IPS-18a (cell line): ENCODE measurements around the gene IFT22.

Experiments
- H3K27ac ChIP-seq: one replicate; pipeline ENCODE4 v1.5.1; 2013; ENCODE audit warnings: low read length
- H3K27me3 ChIP-seq: one replicate; pipeline ENCODE4 v1.6.1; 2013; ENCODE audit warnings: mild to moderate bottlenecking, low read length; ENCODE audit not compliant: control insufficient read depth, insufficient read depth
- H3K36me3 ChIP-seq: one replicate; pipeline ENCODE4 v1.6.1; 2013; ENCODE audit warnings: low read depth, low read length; ENCODE audit not compliant: control insufficient read depth
- H3K4me1 ChIP-seq: one replicate; pipeline ENCODE4 v1.6.1; 2013; ENCODE audit warnings: low read depth, low read length; ENCODE audit not compliant: control insufficient read depth
- H3K4me3 ChIP-seq: one replicate; pipeline ENCODE4 v1.5.1; 2013; ENCODE audit warnings: low read length
- H3K9ac ChIP-seq: one replicate; pipeline ENCODE4 v1.6.1; 2013; ENCODE audit warnings: mild to moderate bottlenecking, low read length, moderate library complexity
- H3K9me3 ChIP-seq: one replicate; pipeline ENCODE4 v1.6.1; 2013; ENCODE audit warnings: low read depth, low read length; ENCODE audit not compliant: control insufficient read depth

IFT22 gene

DNA sequence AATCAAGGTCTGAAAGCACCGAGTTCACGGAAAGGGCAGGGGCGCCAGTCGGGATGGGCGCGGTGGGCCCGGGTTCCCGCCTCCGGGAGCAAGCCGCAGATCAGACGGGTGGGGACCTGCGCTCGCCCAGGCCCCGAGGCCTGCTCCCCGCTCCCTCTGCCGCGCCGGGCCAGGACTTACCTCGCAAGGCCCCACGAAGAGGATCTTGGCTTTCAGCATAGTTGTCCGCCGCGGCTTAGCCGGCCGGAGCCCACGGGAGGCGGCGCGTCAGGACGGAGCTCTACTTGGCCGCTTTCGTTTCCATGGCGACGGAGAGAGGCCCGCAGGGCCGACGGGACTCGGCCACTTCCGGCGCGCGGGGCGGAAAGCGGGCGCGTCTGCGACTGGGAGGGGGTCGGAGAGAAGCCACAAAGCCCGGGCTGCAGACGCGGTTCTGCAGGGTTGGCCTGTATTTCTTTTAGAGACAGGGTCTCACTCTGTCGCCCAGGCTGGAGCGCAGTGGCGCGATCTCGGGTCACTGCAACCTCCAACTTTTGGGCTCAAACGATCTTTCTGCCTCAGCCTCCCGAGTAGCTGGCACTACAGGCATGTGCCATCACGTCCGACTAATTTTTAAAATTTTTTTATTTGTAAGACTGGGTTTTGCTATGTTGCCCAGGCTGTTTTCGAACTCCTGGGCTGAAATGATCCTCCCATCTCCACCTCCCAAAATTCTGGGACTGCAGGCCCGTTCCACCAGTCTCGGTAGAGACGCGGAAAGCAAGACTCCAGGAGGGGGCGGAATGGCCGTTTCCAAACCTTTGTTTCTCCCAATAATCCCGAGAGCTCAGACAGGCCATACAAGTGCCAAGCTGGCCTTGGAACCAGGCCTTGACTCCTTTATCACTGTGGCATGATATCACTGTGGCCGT lies at the start of gene IFT22:
Gene IFT22, minus strand, starts transcription at position 322 of the 911 bp plus-strand sequence. Its CDS starts 103 bp downstream, at position 219.
- Histone ChIP-seq H3K9me3 (no peaks in the 10 kb centered on the region), H3K36me3 (no peaks in the 10 kb centered on the region), H3K27me3 (no peaks in the 10 kb centered on the region), H3K4me3 (peak within 1 kb of the TSS; percentile 88), H3K9ac (peak within 1 kb of the TSS; percentile 95), H3K27ac (peak within 1 kb of the TSS; percentile 84), H3K4me1 (peaks cover 9% of the 10 kb centered on the region)

DNA sequence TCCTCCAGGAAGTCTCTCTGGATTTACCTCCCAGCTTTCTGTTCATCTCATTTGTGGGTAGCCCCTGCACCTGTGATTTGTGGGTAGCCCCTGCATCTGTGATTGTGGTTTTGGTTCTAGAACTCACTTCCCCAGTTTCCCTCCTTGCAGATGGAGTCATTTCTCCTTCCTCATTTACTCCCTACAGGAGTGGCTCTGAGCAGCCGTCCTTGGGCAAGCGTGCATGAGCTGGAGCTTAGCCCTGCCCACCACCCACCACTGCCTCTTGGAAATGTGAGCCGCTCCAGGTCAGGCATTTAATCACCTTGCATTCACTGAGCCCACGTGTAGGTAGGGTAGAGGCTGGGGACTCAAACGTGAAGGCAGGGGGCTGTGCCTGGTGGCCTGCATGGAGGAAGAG lies 49.2 kb upstream of the IFT22 start:
- H3K27ac ChIP-seq, result no peak overlapping the region
- no peaks in the 10 kb centered on the region for H3K36me3 ChIP-seq
- no peaks in the 10 kb centered on the region for H3K9me3 ChIP-seq
- no peak overlapping the region for H3K4me3 ChIP-seq
- no peaks in the 10 kb centered on the region for H3K27me3 ChIP-seq
- peaks cover 5% of the 10 kb centered on the region for H3K4me1 ChIP-seq
- H3K9ac ChIP-seq, result no peak overlapping the region

DNA sequence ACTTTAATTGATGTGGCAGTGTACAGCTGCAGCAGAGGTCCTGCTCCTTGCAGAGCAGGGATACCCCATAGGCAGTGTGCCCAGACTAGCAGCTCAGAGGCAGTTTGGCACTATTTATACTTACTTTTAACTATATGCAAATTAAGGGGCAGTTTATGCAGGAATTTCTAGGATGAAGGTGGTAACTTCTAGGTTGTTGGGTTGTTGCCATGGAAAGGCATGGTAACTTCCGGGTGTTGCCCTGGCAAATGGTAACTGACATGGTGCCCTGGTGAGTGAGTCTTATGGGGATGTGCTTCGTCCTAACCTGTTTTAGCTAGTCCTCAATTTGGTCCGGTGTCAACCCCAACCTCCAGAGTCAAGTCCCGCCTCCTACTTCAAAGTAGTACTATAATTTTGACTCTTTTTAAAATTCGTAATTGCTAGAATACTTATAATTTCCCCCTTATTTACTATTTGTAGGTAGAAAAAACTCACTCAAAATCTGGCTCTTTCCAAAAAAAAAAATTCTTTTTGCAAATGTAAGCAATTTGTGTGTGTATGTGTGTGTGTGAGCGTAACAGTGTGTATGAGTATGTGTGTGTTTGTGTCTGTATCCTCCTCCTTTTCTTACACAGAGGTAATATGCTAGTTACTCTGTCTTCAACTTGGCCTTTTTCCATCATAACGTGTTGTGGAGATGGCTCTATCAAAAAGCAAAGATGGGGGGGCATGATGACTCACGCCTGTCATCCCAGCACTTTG lies 47.0 kb upstream of the IFT22 start:
- no peaks in the 10 kb centered on the region for H3K9me3 ChIP-seq
- no peak overlapping the region for H3K27ac ChIP-seq
- H3K4me1 ChIP-seq, result peaks cover 5% of the 10 kb centered on the region
- H3K27me3 ChIP-seq, result no peaks in the 10 kb centered on the region
- H3K36me3 ChIP-seq, result no peaks in the 10 kb centered on the region
- no peak overlapping the region for H3K4me3 ChIP-seq
- no peak overlapping the region for H3K9ac ChIP-seq

DNA sequence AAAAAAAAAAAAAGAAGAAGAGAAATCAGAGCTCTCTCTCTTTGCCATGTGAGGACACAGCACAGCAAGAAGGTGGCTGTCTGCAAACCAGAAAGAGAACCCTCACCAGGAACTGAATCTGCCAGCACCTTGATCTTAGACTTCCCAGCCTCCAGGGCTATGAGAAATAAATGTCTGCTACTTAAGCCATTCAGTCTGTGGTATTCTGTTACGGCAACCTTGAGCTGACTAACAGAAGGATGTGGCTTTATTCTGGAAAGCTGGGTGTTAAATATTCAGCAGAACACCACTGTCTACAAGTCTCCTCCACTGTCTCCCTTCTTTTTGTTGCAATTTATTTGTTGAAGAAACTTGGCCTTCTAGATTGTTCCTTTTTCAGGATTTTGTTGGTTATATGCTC lies 46.1 kb upstream of the IFT22 start:
- H3K9me3 ChIP-seq, result no peaks in the 10 kb centered on the region
- H3K4me1 ChIP-seq, result peaks cover 5% of the 10 kb centered on the region
- H3K27ac ChIP-seq, result no peak overlapping the region
- no peaks in the 10 kb centered on the region for H3K36me3 ChIP-seq
- no peak overlapping the region for H3K4me3 ChIP-seq
- no peaks in the 10 kb centered on the region for H3K27me3 ChIP-seq
- H3K9ac ChIP-seq, result no peak overlapping the region

DNA sequence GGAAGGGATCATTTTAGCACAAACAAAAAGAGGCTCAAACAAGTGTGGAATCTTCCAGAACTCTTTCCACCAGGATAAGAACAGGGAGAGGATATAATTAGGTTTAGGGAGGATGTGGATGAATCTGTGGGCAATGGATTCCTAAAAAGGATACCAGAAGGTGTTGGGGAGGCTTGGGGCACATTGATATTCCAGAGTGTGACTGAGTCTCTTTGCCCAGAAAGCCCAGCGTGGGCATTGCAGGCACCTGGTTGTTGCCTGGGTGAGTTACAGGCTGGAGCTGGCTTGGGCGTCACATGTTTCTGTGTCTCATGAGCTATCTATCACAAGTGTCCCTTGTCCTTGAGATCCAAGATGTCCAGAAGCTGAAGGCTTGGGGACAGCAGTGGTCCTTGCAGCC lies 44.3 kb upstream of the IFT22 start:
- H3K36me3 ChIP-seq, result no peaks in the 10 kb centered on the region
- H3K9me3 ChIP-seq, result no peaks in the 10 kb centered on the region
- H3K27me3 ChIP-seq, result peaks cover 7% of the 10 kb centered on the region
- H3K9ac ChIP-seq, result no peak overlapping the region
- H3K27ac ChIP-seq, result no peak overlapping the region
- peaks cover 5% of the 10 kb centered on the region for H3K4me1 ChIP-seq
- no peak overlapping the region for H3K4me3 ChIP-seq

DNA sequence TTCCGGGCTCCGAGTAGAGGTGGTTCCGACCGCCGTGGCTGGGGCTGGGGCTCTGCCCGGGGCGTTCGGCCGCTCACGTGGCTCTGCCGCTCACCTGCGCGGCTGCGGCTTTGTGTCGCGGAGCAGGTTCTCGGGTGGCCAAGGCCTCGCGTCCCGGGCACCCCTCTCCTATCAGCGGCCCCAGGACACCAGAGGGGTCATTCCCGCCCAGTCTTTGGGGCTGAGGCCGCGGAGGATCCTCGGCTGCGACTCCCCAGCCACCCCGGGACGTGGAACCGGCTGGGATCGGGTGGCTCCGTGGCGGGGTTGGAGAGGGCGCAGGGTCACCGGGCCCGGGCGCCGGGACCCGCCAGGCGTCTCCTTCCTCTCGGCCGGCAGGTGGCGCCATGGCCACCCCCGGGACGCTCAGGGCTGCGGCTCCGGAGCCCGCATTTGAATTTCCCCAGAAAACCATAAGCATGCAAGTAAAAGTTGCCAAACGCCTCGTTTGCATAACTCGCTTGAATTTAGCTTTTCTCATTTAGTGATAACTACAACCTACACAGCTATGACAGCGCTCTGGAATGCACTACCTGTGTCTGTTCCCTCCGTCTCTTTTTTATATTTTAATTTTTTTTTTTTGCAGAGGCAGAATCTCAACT lies 42.2 kb upstream of the IFT22 start:
- H3K27me3 ChIP-seq, result peaks cover 7% of the 10 kb centered on the region
- peak overlapping the region; percentile 83 for H3K4me3 ChIP-seq
- H3K4me1 ChIP-seq, result peaks cover 5% of the 10 kb centered on the region
- peak overlapping the region; percentile 90 for H3K9ac ChIP-seq
- H3K9me3 ChIP-seq, result no peaks in the 10 kb centered on the region
- H3K36me3 ChIP-seq, result no peaks in the 10 kb centered on the region
- H3K27ac ChIP-seq, result no peak overlapping the region

DNA sequence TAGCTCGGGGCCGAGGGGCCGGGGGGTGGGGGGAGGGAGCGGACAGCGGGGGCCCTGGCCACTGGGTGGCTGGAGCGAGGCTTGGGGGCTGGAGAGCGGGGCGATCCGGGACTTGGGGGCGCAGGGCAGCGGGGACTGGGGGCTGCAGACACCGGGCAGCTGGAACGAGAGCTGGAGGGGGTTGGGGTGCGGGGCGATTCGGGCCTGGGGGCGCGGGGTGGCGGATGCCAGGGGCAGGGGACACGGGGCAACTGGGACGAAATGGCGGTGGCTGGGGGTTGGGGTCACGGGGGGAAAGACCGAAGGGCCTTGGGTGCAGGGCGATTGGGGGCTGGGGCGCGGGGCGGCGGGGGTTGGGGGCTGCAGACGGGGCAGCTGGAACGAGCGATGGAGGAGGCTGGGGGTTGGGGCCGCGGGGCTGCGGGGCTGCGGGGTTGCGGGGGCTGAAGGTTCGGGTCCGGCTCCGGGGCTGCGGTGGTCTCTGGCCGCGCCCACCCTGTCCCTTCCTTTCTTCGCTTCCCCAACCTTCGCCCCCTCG lies 41.7 kb upstream of the IFT22 start:
- peaks cover 4% of the 10 kb centered on the region for H3K4me1 ChIP-seq
- no peak overlapping the region for H3K27ac ChIP-seq
- H3K36me3 ChIP-seq, result no peaks in the 10 kb centered on the region
- H3K27me3 ChIP-seq, result peaks cover 7% of the 10 kb centered on the region
- H3K9ac ChIP-seq, result peak overlapping the region; percentile 90
- peak overlapping the region; percentile 84 for H3K4me3 ChIP-seq
- no peaks in the 10 kb centered on the region for H3K9me3 ChIP-seq

DNA sequence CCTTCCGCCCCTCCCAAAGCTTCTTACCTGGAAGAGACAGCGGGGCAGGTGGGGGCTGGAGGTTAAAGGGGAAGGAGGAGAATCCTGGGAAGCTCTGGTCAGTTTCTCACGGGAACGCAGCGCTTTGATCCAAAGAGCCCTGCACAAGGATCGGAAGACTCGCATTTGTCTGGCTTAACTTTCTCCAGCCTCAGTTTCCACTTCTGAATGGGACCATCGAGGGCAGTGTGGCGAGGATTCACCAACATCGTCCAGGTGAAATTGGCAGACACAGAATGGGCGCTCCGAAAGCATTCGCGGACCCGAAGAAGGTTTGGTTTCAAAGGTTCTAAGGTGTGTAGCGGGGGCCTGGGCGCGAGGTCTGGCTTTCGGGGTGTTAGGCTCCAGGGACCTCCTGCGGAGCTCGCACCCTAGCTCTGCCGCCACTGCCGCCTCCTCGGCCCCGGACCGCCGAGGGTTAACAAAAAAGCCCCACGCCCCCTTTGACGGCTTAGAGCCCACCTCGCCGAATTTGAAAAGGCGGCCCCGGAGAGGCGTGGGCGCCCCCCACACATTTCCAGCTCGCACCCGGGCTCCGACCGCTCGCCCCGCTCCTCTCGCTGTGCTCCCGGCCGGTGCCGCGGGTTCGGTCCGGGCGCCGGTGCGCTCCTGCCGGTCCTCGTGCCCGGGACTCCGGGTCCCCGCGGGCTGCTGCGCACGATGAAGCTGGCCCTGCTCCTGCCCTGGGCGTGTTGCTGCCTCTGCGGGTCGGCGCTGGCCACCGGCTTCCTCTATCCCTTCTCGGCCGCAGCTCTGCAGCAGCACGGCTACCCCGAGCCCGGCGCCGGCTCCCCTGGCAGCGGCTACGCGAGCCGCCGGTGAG lies 41.0 kb upstream of the IFT22 start, which contains the start of gene COL26A1:
Gene COL26A1, plus strand, starts transcription at position 542 of the 862 bp plus-strand sequence. Its CDS starts 158 bp downstream, at position 700.
- peak within 1 kb of the TSS; percentile 84 for H3K4me3 ChIP-seq
- peaks cover 7% of the 10 kb centered on the region for H3K27me3 ChIP-seq
- no peaks in the 10 kb centered on the region for H3K9me3 ChIP-seq
- peak within 1 kb of the TSS; percentile 90 for H3K9ac ChIP-seq
- no peaks in the 10 kb centered on the region for H3K36me3 ChIP-seq
- H3K27ac ChIP-seq, result no peak within 1 kb of the TSS
- H3K4me1 ChIP-seq, result no peaks in the 10 kb centered on the region

DNA sequence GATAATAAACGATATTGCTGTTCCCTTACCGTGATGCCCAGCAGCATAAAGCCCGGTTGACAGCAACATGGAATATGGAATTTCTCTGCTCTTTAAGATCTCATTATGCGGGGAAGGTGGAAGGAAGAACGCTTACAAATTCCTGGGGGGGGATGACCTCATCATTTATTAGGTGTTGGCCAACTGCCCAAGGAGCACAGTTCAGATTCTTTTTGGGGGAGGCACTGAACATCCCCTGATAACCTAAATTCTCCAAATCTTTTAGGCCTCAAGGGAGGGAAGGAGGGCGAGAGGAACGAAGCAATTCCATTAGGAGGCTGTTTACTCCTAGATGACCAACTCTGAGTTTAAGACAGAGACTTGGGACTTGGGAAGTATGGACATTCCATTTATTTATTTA lies 35.8 kb upstream of the IFT22 start:
- Histone ChIP-seq H3K27me3 (peaks cover 7% of the 10 kb centered on the region), H3K9ac (no peak overlapping the region), H3K4me3 (no peak overlapping the region), H3K4me1 (no peaks in the 10 kb centered on the region), H3K9me3 (no peaks in the 10 kb centered on the region), H3K36me3 (no peaks in the 10 kb centered on the region), H3K27ac (no peak overlapping the region)

DNA sequence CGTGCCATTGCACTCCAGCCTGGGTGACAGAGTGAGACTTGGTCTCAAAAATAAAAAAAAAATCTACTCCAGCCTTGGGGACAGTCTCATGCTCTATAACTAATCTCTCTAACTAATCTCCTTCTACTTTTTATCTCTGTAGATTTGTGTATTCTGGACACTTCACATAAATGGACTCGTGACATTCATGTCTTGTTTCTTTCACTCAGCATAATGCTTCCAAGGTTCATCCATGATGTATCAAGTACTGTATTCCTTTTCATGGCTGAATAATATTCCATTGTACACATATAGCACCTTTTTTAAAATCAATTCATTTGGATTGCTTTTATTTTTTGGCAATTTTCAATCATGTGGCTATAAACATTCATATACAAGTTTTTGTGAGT lies 31.3 kb upstream of the IFT22 start:
- H3K4me3 ChIP-seq, result no peak overlapping the region
- no peak overlapping the region for H3K27ac ChIP-seq
- no peak overlapping the region for H3K9ac ChIP-seq
- no peaks in the 10 kb centered on the region for H3K27me3 ChIP-seq
- no peaks in the 10 kb centered on the region for H3K4me1 ChIP-seq
- no peaks in the 10 kb centered on the region for H3K36me3 ChIP-seq
- no peaks in the 10 kb centered on the region for H3K9me3 ChIP-seq
